NOMO-1 treated with DMSO at 0.1 percent for 48 hours (cell line): ENCODE measurements around the gene CERS6.
"Not testable (repeated sequence)": the region's sequence is repeated elsewhere in the genome, so short reads cannot be mapped to it uniquely, and the experiment has no call there.

ENCODE experiments used
- DNase-seq: peaks from one replicate; lab custom pipeline; 2025; ENCODE audit not compliant: unreplicated experiment; lab: John Stamatoyannopoulos, UW

The CERS6 gene

GRCh38 chr2:168633200-168633599 is 177.1 kb downstream of the CERS6 start:
- no peak for DNase-seq

GRCh38 chr2:168633895-168634294 is 177.8 kb downstream of the CERS6 start:
- DNase-seq = peak; percentile 26

GRCh38 chr2:168635065-168635577 is 179.0 kb downstream of the CERS6 start:
- DNase-seq = no peak

GRCh38 chr2:168639018-168639417 is 182.9 kb downstream of the CERS6 start:
- no peak for DNase-seq

GRCh38 chr2:168639441-168639898 is 183.4 kb downstream of the CERS6 start:
- DNase-seq = no peak

- no peak for DNase-seq
These were observed 184.0 kb downstream of the CERS6 start for GRCh38 chr2:168640039-168640438.

- DNase-seq = no peak
These were observed 185.6 kb downstream of the CERS6 start for GRCh38 chr2:168641636-168642035.

GRCh38 chr2:168642873-168643272 is 186.8 kb downstream of the CERS6 start:
- no peak for DNase-seq

- DNase-seq = no peak
These were observed 187.9 kb downstream of the CERS6 start for GRCh38 chr2:168643979-168644378.

GRCh38 chr2:168645696-168646338 is 189.7 kb downstream of the CERS6 start:
- no peak for DNase-seq

- DNase-seq = peak; percentile 30
These were observed 193.0 kb downstream of the CERS6 start for GRCh38 chr2:168649105-168649504.

GRCh38 chr2:168649562-168649961 is 193.5 kb downstream of the CERS6 start:
- no peak for DNase-seq

GRCh38 chr2:168650139-168650538 is 194.1 kb downstream of the CERS6 start:
- DNase-seq = no peak

- no peak for DNase-seq
These were observed 194.7 kb downstream of the CERS6 start for GRCh38 chr2:168650781-168651180.

GRCh38 chr2:168652997-168653921 is 197.2 kb downstream of the CERS6 start:
- DNase-seq = no peak

GRCh38 chr2:168654705-168655104 is 198.6 kb downstream of the CERS6 start:
- DNase-seq = no peak

GRCh38 chr2:168655207-168655606 is 199.1 kb downstream of the CERS6 start:
- no peak for DNase-seq

GRCh38 chr2:168657378-168657777 is 201.3 kb downstream of the CERS6 start:
- not testable (repeated sequence) for DNase-seq

GRCh38 chr2:168658706-168659105 is 202.6 kb downstream of the CERS6 start:
- no peak for DNase-seq

GRCh38 chr2:168660870-168661862 is 205.1 kb downstream of the CERS6 start:
- no peak for DNase-seq

- no peak for DNase-seq
These were observed 205.8 kb downstream of the CERS6 start for GRCh38 chr2:168661863-168662256.
